Kidney tubule cell (primary cell): ENCODE results near the gene RAB40B.

Experiments used
- DNase-seq: peaks from one replicate; pipeline ENCODE4 v3.0.0-alpha.2; 2018; ENCODE audit warnings: low spot score

The RAB40B gene

GRCh38 chr17:82649501-82650261 is 48.8 kb downstream of the RAB40B start:
- DNase-seq = no peak

GRCh38 chr17:82648742-82649331 is 49.7 kb downstream of the RAB40B start:
- no peak for DNase-seq

- peak; percentile 98 for DNase-seq
Measured at GRCh38 chr17:82648165-82648668, 50.3 kb downstream of the RAB40B start, which contains the start of gene WDR45B. WDR45B (minus strand) TSS chr17:82648444; CDS start chr17:82648340, 104 bp downstream.

GRCh38 chr17:82647593-82648164 is 50.8 kb downstream of the RAB40B start:
- DNase-seq = peak; percentile 31

GRCh38 chr17:82645516-82645915 is 53.0 kb downstream of the RAB40B start:
- DNase-seq = peak; percentile 50

- DNase-seq = no peak
Measured at GRCh38 chr17:82644148-82644547, 54.4 kb downstream of the RAB40B start.

- no peak for DNase-seq
Measured at GRCh38 chr17:82642022-82642421, 56.5 kb downstream of the RAB40B start.

GRCh38 chr17:82640036-82640435 is 58.5 kb downstream of the RAB40B start:
- no peak for DNase-seq

GRCh38 chr17:82639628-82640027 is 58.9 kb downstream of the RAB40B start:
- no peak for DNase-seq

GRCh38 chr17:82638183-82638773 is 60.2 kb downstream of the RAB40B start:
- DNase-seq = no peak

GRCh38 chr17:82636626-82637598 is 61.6 kb downstream of the RAB40B start:
- peak; percentile 45 for DNase-seq

GRCh38 chr17:82633343-82633742 is 65.2 kb downstream of the RAB40B start:
- DNase-seq = no peak

- no peak for DNase-seq
Measured at GRCh38 chr17:82632451-82632850, 66.0 kb downstream of the RAB40B start.

- no peak for DNase-seq
Measured at GRCh38 chr17:82631544-82631943, 67.0 kb downstream of the RAB40B start.

- no peak for DNase-seq
Measured at GRCh38 chr17:82630212-82630611, 68.3 kb downstream of the RAB40B start.

GRCh38 chr17:82629748-82630147 is 68.8 kb downstream of the RAB40B start:
- DNase-seq = no peak

GRCh38 chr17:82627405-82627804 is 71.1 kb downstream of the RAB40B start:
- DNase-seq = no peak

GRCh38 chr17:82623707-82624106 is 74.8 kb downstream of the RAB40B start:
- DNase-seq = no peak

- no peak for DNase-seq
Measured at GRCh38 chr17:82619641-82620040, 78.9 kb downstream of the RAB40B start.

GRCh38 chr17:82619211-82619610 is 79.3 kb downstream of the RAB40B start:
- DNase-seq = no peak

GRCh38 chr17:82616021-82616711 is 82.3 kb downstream of the RAB40B start:
- no peak for DNase-seq
